HCEC 1CT (cell line): ENCODE data around the gene SMTNL2.

Experiments used
- DNase-seq: peaks from one replicate; pipeline ENCODE4 v3.0.0-alpha.2; 2017

SMTNL2 gene

DNA sequence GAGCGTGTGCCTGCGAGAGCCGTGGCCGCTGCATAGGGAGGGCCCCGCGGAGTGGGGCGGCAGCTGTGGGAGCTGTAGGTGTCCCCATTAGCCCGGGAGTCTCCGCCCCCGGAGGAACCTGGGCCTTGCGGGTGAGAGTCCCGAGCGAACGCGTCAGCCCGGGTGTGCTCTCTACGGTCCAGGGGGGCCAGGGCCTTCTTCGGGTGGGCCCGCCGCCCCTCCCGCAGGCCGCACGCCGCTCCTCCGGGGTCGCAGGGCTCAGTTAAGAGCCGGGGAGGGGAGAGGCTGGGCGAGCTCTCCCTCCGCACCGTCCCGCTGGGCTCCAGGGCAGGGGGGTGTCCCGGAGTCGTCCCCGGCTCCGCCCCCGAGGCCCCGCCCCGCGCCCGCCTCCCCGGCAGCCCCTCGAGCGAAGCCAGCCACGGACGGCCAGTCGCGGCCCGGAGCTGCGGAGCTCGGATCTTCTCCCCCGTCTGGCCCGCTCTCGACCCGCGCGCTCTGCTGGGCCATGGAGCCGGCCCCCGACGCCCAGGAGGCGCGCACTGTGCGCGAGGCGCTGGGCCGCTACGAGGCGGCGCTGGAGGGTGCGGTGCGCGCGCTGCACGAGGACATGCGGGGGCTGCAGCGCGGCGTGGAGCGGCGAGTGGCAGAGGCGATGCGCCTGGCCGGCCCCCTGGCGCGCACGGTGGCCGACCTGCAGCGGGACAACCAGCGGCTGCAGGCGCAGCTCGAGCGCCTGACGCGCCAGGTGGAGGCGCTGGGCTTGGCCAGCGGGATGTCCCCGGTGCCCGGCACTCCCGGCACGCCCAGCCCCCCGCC is at the start of gene SMTNL2:
Gene SMTNL2, plus strand, starts transcription at position 429 of the 816 bp plus-strand sequence. Its CDS starts 77 bp downstream, at position 506.
- no peak for DNase-seq

DNA sequence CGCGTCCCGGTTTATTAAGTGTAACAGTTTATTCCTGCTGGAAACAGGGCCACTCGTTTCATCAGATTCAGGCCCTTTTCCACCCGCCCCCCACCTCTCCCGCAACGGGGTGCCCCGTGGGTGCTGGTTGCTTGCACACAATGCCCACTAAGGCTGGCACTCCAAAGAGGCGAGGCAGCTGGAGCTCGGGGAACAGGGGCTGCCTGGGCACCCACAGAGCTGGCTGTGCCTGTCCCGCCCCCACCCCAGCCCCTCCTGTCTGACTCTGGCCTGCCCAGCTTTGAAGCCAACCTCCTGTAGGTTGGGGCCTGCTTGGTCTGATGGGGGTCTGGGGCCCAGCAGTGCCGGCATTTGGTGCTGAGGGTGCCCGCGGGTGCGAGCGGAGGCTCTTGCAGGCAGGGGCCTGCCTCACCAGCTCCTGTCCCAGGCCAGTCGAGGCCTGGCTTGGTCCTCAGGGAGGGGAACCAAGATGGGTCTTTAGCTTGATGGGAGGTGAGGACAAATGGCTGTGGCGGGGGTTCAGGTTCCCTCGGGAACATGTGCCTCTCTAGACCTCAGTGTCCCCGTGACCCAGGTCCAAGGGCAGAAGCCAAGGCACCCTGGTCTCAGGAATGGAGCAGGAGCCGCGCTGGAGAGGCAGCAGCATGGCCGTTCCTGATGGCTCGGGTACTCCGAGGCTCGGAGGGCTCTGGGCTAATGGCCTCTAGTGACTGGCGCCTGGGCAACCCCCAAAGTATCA is 49.2 kb upstream of the SMTNL2 start:
- no peak for DNase-seq

DNA sequence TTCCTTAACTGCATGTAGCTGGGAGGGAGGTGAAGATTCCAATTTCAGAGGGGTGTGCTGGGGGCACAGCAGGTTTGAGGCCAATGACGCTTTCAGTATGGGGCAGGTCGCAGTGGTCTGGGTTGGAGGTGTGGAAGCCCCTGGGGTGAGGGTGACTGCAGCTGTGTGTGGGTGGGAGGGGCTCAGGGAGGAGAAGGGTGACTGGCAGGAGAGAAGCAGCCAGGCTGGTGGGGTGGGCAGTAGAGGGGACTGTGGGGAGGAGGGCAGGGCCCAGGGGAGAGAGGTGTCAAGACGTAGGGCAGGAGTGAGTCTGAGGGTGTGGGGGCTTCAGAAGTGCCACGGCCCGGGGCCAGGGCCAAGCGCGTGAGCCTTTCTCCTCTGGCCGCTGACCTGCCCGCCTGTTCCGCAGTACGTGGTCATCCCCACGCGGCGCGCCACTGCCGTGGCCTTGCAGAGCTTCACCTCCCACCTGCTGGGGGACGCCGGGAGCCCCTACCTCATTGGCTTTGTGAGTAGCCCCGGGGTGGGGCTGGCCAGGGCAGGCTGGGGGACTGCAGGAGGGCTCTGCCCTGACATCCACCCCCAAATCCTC is 48.6 kb upstream of the SMTNL2 start:
- no peak for DNase-seq

DNA sequence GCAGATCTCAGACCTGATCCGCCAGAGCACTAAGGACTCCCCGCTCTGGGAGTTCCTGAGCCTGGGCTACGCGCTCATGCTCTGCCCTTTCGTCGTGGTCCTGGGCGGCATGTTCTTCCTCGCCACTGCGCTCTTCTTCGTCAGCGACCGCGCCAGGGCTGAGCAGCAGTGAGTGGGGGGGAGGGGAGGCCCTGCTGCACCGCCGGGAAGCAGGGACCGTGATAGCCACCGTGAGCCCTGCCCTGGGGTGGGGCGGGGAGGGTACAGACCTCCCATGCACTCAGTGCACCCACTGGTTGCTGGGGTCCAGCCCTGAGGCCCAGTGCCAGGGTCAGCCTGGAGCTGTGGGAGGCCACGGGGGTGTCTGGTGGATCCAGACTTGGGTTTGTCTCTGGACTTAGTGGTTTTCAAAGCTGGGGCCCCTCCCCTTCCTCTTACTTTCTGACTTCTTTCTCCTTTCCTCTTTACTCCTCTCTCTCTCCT is 48.0 kb upstream of the SMTNL2 start:
- no peak for DNase-seq

DNA sequence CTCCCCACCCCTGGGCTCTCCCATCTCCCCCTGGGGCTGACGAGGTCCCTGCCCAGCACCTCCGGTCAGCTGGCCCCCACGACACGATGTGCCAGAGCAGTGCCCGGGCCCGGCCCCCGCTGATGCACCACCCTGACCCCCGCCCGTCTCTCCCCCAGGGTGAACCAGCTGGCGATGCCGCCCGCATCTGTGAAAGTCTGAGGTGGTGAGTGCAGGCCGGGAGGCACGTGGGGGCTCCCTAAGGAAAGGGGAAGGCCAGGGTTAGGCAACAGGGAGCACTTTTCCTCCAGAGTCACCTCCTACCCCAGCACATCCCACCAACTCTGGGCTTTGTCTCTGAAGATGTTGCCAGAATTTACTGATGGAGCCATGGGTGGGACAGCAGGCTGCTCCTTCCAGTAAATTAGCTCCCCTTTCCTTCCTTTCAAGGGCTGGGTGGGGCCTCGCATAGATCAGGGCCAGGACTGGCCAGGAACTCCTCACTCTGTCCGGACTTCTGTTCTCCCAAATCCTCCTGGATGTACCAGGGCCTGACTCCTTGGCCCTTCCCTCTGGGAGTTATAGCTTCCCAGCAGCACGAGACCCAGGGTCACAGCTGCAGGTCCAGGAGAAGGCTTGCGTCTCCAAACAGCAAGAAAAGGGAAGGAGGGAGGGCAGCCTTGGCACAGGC is 47.5 kb upstream of the SMTNL2 start:
- DNase-seq: no peak

DNA sequence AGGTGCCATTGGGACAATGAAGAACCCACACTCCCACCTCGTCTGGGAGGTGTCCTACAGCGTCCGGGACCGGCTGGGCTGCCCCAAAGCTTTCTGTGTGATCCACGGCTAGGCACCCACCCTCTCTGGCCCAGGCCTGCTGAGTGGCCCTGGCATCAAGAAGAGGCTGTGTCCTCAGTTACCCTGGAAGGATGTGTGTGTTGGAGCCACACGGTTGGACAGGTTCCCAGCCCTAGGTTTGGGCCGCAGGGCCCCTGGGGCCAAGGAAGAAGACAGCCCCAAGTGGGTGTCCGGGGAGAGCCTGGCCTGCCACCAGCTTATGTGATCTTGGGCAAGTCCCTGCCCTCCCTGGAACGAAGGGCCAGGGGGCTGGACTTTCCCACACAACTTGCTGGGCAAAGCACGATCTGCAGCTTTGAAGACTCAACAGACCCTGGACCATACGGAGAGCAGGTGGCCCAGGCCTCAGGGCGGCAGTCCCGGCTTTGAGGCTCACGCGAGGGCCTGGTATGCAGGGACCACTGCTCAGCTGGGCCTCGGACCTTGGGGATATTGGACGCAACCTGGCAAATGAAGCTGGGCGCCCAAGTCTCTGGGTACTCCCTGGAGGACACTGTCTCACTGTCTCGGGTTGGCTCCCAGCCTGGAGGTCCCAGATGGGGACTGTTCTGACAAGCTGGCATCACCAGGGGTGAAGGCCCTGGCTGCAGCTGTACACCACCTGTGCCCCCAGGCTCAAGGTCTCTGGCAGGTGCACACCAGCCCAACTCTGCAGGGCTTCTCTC is 46.7 kb upstream of the SMTNL2 start:
- DNase-seq: no peak

DNA sequence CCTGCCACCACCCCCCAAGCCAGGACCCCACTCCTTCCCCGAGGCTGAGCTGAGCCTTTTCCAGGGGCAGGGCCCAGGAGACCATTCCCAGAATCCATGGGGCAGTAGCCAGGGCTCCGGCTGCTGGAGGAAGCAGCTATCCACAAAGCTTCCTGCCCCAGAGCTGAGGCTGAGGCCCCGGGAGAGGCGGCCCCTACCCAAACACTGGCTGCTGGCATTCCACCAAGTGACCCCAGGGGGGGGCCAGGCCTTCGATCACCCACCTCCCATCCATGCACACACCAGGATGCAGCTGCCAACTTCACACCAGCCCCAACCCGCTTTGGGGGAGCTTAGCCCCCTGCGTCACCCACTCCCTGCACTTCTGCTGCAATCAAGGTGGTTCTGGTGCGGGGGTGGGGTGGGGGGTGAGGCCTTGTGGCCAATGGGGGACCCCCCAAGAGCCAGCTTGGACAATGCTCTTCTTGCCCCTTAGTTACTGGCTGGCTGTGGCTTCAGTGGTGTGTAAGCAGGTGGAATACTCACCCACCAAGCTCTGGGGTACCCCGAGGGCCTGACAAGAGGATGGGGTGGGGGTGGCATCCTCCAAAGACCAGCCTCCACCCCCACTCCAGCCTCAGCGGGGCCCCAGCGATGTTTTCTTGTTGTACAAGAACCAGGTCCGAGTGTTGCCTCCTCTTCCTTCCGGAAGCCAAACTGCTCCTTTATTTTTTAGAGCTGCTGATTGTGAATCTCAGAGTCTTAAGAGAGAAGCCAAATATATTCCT is 45.9 kb upstream of the SMTNL2 start:
- no peak for DNase-seq

DNA sequence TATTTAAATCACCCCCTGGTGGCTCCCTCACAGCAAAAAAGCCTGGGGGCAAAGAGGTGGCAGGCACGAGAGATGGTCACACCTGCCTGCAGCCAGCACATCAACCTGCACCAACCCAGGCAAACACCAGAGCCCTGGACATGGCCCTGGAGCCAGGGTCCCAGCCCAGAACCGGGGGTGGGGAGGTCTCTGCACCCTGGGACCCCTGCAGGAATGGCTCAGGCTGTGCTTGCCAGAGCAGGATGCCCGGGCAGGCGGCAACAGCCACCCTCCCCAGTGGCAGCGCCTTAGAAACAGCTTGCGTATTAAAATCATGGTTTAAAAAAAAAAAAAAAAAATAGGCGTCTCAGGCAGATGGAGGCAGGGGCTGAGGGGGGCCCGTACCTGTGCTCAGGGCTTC is 45.3 kb upstream of the SMTNL2 start:
- DNase-seq: no peak

DNA sequence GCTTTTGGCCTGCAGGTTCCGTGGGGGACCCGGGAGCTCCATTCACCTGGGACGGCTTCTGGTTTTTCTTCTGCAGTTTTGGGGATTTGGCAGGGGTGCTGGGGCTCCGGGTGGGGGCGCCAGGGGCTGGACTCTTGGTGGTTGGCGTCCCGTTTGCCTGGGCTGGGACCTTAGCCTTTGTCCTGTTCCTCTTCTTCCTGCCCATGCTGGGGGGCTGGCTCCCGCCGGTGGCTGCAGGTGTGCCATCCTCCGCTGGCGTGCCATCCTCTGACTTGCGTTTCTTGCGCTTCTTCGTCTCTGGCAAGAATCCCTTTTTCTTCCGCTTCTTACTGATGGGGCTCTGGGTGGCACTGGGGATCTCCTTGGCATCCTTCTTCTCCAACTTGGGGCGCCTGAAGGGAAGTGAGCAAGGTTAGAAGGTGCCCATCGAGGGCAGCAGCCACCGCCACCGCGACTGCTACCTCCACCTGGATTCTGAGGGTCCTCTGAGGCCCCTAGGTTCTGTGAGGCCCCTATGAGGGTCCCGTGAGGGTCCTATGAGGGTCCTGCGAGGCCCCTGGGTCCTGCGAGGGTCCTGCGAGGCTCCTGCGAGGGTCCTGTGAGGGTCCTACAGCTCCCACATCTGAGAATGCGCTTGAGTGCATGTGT is 44.6 kb upstream of the SMTNL2 start:
- no peak for DNase-seq

DNA sequence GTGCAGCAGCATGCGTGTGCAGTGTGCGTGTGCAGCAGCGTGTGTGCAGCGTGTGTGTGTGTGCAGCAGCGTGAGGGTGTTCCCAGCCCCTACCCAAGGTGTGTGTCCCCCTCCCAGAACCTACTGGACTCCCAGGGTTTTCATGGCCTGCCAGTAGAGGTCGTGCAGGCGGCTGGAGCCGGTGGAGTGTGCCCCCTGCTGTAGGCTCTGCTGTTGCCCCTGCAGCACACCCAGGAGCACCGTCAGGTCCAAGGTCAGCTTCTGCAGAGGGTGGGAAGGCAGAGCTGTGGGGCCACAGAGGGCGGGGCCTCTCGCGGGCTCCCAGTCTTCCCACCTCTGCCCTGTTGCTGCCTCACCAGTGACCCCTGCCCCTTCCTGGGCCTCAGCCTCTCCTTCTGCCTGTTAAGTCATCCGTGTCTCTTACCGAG is 44.1 kb upstream of the SMTNL2 start:
- DNase-seq: no peak

DNA sequence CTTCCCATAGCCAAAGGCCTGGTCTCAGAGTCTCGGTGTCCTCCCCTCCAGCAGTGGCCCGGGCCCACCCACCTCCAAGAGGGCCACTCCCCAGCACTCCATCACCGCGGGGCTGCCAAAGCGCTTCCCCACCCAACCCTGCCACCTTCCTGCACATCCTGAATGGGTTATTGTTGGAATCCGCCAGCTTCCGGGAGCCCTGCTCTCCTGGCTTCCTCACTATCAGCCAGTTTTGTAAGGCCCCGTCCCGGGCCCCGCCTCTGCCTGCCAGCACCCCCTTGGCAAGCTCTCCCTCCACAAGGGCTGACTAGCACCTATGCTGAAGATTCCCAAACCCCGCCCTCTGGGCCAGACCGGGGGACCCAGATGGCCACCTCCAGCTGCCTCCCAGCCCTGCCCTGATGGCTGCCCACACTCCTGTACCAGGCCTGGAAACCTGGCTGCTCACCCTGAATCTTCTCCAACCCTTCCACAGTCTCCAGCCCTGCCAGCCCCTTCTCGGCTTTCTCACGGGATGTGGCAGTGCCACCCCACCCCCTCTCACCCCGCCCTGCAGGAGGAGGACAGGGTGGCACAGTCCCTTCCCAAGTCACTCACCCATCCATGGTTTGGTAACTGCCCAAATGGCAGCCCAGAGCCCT is 43.5 kb upstream of the SMTNL2 start:
- no peak for DNase-seq

DNA sequence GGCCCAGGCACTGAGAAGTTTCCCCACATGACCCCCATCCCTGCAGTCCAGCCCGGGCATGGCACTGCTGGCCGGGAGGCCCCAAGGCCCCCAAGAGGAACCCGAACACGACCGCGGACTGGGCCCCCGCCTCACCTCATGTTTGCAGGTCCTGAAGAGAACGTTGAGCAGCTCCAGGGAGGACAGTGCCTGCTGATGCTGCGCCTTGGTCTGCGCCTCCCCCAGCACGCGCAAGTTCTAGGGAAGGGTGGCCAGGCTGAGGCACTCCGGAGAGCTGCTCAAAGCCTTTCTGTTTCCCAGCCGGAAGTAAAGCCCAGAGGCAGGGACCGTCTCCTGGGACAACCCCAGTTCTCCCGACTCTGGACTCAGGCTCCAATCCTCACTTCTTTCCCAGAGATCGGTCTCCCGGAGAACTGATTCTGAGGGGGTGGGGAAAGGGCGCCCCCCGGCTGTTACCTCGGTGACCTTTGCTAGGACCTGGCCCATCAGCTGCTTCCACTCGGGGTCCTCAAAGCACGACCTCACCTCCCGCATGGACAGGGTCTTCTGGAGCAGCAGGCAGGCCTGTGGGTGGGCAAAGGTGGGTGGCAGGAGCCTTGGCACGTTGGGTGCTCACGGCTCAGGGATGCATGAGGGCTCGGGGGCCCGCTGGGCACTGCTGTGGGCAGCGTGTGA is 42.9 kb upstream of the SMTNL2 start:
- DNase-seq: no peak

DNA sequence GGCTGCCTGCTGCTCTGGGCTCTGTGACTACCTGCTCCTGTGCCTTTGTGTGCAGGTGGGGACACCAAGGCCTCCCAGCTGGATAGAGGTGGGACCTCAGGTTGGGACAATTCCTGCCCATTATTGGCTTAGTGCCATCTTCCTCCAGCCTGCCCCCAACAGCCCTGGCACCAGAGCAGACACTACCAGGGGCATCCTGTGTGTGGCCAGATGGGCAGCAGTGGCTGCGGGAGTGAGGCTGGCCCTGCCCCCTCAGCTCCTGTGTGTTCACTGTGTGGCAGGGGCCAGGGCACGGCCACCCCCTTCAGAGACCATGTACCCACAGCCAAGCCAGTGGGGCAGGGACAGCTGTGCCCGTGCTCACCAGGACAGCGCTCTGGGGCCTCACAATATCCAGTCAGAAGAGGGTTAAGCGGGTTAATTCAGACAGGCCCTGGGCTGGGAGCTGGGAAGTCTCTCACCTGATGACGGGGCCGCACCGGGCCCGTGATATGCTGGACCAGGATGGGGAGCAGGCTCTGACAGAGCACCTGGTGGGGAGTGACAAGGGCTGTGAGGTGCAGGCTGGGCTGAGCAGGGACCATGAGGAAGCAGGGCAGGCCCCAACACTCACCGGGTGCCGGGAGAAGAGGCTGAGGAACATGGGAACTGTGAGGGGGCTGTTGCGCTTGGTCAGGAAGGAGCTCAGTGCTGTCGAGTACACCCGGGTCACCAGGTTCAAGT is 42.2 kb upstream of the SMTNL2 start:
- DNase-seq: no peak

DNA sequence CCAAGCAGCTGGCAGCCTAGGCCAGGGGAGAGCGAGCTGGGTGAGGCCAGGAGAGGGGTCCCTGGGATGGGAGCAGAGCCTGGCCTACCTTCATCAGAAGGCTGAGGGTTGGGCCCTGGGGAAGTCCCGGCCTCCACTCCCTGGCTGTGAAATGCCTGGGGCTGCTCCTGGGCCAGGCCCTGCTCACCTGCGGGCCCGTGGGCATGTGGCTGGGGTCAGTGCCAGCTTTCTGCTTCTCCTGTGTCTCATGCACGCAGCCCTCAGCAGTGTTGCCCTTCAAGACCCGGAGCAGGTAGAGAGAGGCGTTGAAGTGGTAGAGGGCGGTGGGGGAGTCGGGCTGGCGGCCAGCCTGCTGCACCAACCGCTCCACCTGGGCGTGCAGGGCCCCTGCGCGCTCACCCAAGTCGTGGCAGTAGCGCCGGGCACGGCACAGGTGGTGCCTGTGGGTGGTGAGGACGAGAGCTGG is 41.6 kb upstream of the SMTNL2 start:
- DNase-seq: no peak

DNA sequence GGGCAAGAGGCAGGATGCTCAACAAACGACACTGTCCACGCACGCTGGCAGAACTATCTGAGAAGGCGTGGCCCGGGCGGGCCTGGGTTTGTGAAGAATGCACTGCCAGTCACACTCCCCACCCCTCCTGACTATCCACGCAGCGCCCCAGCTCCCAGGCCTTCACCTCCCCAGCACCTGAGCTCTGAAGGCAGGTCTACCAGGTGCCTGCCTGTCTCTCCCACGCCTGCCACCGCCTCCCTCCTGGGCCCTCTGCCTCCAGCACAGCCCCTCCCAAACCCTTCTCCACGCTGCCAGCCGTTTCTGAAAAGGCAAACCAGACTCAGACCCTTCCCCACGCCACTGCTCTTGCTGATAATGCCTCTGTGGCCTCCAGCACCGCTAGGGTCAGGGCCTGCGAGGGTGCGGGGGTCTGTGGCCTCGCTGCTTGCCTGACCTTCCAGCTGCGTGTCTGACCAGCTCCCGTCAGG is 40.7 kb upstream of the SMTNL2 start:
- no peak for DNase-seq

DNA sequence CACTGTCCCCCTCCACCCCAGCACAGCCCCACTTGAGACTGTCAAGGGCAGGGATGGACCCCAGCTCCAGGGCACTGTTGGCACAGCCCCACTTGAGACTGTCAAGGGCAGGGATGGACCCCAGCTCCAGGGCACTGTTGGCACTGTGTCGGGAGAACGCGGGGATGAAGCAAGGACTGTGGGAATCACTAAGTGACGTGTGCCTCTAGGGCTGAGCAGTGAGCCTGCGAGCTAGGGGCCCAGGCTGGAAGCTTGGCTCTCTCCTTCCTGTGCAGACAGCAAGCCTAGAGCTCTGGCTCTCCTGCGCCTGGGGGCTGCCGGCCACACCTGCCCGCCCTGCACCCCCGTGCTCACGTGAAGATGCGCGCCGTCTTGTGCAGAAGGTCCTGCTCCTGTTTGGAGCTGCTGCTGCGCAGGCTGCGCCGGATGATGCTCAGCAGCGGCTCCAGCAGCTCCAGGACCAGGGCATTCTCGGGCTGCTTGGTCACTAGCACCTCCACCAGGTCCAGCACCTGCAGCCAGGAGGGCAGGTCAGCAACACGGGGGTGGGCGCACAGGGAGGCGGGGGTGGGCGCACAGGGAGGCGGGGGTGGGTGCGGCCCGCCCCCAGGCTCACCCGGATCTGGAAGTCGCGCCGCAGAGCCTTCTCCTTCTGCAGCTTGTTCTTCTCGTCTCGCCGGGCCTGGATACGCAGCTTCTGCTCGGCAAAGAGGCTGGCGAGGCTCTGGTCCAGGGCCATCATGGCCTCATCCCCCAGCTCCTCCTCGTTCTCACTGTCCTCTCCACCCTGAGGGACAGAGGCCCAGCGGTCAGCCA is 40.0 kb upstream of the SMTNL2 start:
- no peak for DNase-seq

DNA sequence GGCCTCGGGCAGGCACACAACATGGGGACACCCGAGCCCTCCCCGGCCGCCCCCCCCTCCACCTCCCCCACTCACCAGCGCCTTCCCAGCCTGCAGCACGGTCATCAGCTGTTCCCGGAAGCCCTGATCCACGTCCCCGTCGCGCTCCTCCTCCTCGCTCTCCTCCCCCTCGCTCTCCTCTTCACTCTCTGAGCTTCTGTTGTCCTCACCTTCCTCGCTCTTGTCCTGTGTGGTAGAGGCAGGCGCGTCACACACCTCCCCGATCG is 39.4 kb upstream of the SMTNL2 start:
- DNase-seq: no peak

DNA sequence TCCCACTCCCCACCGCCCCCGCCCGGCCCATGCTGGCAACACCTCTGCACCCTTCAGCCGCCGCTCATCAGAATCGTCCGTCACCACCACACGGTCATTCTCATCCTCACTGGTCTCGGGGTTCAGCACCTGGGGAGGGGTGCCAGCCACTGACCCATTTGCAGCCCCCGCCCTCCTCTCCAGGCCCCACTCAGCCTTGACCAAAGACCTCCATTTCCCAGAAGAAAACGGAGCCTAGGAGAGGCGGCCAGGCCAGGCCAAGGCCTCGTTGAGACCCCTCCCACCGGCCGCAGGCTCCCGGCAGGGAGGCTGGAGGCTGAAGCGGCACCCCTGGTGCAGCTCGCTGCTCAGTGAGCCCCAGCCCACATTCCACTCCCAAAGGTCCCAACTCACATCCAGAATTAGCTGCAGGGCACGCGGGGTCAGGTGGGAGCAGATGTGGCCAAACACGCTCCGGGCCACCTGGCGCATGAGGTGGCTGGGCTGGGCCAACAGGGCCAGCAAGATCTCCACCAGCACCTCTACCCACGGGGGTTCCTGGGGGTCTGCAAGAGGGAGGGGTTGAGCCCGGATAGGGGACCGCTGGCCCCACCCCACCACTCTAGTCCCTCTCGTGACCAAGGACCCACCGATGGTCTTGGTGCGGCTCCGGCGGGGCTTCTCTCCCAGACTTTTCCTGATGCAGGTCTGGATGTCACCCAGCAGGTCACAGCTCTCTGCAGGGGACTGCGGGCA is 38.9 kb upstream of the SMTNL2 start:
- DNase-seq: no peak
